ENCODE data around the gene A3GALT2. TPM values are rescaled to one million over a fixed set of nuclear protein-coding genes. Genes with fewer than 3 reads are reported as not detected.

Gene A3GALT2
- polyA plus RNA-seq, 3 donors = not detected

DNA sequence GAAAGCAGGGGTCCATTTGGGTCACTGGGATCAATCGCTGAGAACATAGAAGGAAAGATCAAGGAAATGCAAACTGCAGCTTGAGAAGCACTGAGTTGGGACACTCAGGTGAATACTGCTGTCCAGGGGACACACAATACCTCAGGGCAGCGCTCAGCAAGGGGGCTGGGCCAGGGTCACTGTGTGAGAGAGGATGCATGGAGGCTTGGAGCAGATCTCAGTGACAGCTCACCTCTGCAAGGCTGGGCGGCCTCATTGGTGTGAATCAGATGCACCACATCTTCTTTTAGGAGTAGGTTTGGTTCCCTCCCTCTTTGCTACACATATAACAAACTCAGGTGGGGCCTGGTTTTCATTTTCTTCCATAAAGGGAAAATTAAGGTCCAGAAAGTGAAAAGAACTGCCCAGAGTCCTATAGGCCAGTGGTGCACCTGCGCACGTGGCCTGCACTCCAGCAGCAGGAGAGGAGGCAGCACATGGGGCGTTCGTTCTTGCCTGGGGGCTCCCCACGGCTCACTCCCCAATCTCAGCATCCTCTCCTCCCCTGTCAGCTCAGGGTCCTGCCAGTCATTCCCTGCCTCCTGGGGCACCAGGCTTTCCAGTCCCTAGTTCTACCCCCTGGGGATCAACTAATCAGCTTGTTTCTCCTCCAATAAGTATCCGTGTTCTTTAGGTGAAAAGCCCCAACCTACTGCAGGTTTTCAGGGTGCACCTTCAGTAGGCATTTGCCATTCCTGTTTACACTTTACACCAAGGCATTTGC is 1.5 kb downstream of the A3GALT2 start:
- H3K36me3 Mint-ChIP-seq = peaks cover 21 to 30% of the 10 kb centered on the region in 2 donors
- no peak overlapping the region for H3K4me3 ChIP-seq (replicated peaks in 1 of 3; ENCODE audit: low read depth in 2 of 3, low read length in 3 of 3)
- H3K9me3 ChIP-seq (replicated peaks in 1 of 2; ENCODE audit: control insufficient read depth in 1 of 2, insufficient read depth in 1 of 2, low read length in 2 of 2) = no peaks in the 10 kb centered on the region
- no peaks in the 10 kb centered on the region for H3K4me1 Mint-ChIP-seq
- H3K27me3 Mint-ChIP-seq (ENCODE audit: low read depth in 3 of 3) = peaks cover 11 to 16% (median 12%) of the 10 kb centered on the region in 3 donors
- H2AFZ ChIP-seq (ENCODE audit: insufficient read depth, low read depth, low read length, poor library complexity, severe bottlenecking) = no peak overlapping the region
- peaks cover 0 to 3% (median 0%) of the 10 kb centered on the region in 7 donors for H3K9me3 Mint-ChIP-seq
- TF ChIP-seq CTCF (IDR thresholded peaks at IDR 0.05) = no peak
- no peak overlapping the region for H3K4me3 Mint-ChIP-seq
- H3K27me3 ChIP-seq (ENCODE audit: control insufficient read depth in 2 of 2, insufficient read depth in 2 of 2, low read length in 2 of 2) = peaks cover 0 to 3% of the 10 kb centered on the region in 2 donors
- H3K4me2 ChIP-seq (replicated peaks; ENCODE audit: extremely low read depth, low read length, poor library complexity, severe bottlenecking) = no peak overlapping the region
- 96% methylated on average over 7 of the region's 9 CpGs for WGBS (ENCODE audit: insufficient coverage)
- H3K36me3 ChIP-seq (replicated peaks in 1 of 2; ENCODE audit: control insufficient read depth in 1 of 2, insufficient read depth in 2 of 2, low read length in 2 of 2) = peaks cover 24% of the 10 kb centered on the region in 2 donors
- intact Hi-C loops (cut with micrococcal nuclease) = no loop called here
- peak overlapping the region in 1 of 7 donors; percentile 68 for H3K27ac Mint-ChIP-seq
- no peaks in the 10 kb centered on the region for H3K4me1 ChIP-seq (ENCODE audit: control insufficient read depth in 1 of 2, insufficient read depth in 2 of 2, low read length in 2 of 2)
- DNase-seq = no peak
- H3K27ac ChIP-seq (ENCODE audit: low read depth in 1 of 2, low read length in 2 of 2) = no peak overlapping the region
- peaks cover 26% of the 10 kb centered on the region for H4K20me1 ChIP-seq (ENCODE audit: insufficient read depth, low read length)
- no peak overlapping the region for H3K9ac ChIP-seq (ENCODE audit: insufficient read depth, low read length, poor library complexity, severe bottlenecking)
- H3K79me2 ChIP-seq (ENCODE audit: insufficient read depth, low read length) = no peaks in the 10 kb centered on the region

GRCh38 chr1:33317946-33318345 is 3.0 kb downstream of the A3GALT2 start:
- Histone ChIP-seq H3K9me3 (replicated peaks in 1 of 2; ENCODE audit: control insufficient read depth in 1 of 2, insufficient read depth in 1 of 2, low read length in 2 of 2) (no peaks in the 10 kb centered on the region), H3K79me2 (ENCODE audit: insufficient read depth, low read length) (no peaks in the 10 kb centered on the region), H3K27me3 (ENCODE audit: control insufficient read depth in 2 of 2, insufficient read depth in 2 of 2, low read length in 2 of 2) (peaks cover 0 to 3% of the 10 kb centered on the region in 2 donors), H3K4me2 (replicated peaks; ENCODE audit: extremely low read depth, low read length, poor library complexity, severe bottlenecking) (no peak overlapping the region), H3K4me1 (ENCODE audit: control insufficient read depth in 1 of 2, insufficient read depth in 2 of 2, low read length in 2 of 2) (no peaks in the 10 kb centered on the region), H4K20me1 (ENCODE audit: insufficient read depth, low read length) (peaks cover 12% of the 10 kb centered on the region), H3K9ac (ENCODE audit: insufficient read depth, low read length, poor library complexity, severe bottlenecking) (no peak overlapping the region), H3K27ac (ENCODE audit: low read depth in 1 of 2, low read length in 2 of 2) (no peak overlapping the region), H3K4me3 (replicated peaks in 1 of 3; ENCODE audit: low read depth in 2 of 3, low read length in 3 of 3) (no peak overlapping the region), H3K36me3 (replicated peaks in 1 of 2; ENCODE audit: control insufficient read depth in 1 of 2, insufficient read depth in 2 of 2, low read length in 2 of 2) (peaks cover 10% of the 10 kb centered on the region in 2 donors), H2AFZ (ENCODE audit: insufficient read depth, low read depth, low read length, poor library complexity, severe bottlenecking) (no peak overlapping the region)
- Mint-ChIP-seq H3K36me3 (peaks cover 8 to 16% of the 10 kb centered on the region in 2 donors), H3K4me3 (no peak overlapping the region), H3K4me1 (no peaks in the 10 kb centered on the region), H3K27me3 (ENCODE audit: low read depth in 3 of 3) (peaks cover 11 to 16% (median 12%) of the 10 kb centered on the region in 3 donors), H3K9me3 (peaks cover 0 to 3% (median 0%) of the 10 kb centered on the region in 7 donors), H3K27ac (peak overlapping the region in 1 of 7 donors; percentile 46)
- intact Hi-C loops (cut with micrococcal nuclease) = no loop called here
- no peak for DNase-seq
- no peak for TF ChIP-seq CTCF (IDR thresholded peaks at IDR 0.05)
- 33% methylated on average over 1 of the region's 6 CpGs for WGBS (ENCODE audit: insufficient coverage)

Measured in CD14-positive monocyte (primary cell).